Lung (tissue), 12 donors: ENCODE data around the gene PSAPL1. TPM values are rescaled to one million over a fixed set of nuclear protein-coding genes. Genes with fewer than 3 reads are reported as not detected.

ENCODE experiments used
- ATAC-seq: fragments of 200-7000 bp; cut with Tn5 transposase; one replicate; pipeline ENCODE4 v1.9.1; 2020; ENCODE audit warnings: moderate number of reproducible peaks; ENCODE audit not compliant: insufficient read depth, low FRiP score
- DNase-seq, 3 donors: peaks; one replicate each; pipeline ENCODE4 v3.0.0-alpha.2; 2013 to 2017
- H3K27ac ChIP-seq, 2 donors: one replicate each; pipeline ENCODE4 v1.5.1; 2013; ENCODE audit warnings: mild to moderate bottlenecking in 2 of 2, moderate library complexity in 2 of 2, control low read depth in 1 of 2, inconsistent platforms in 1 of 2, low read depth in 1 of 2, low read length in 1 of 2
- H3K27me3 ChIP-seq, 3 donors: one replicate each; pipeline ENCODE4 v1.5.1; 2013; ENCODE audit warnings: low read length in 2 of 3; ENCODE audit not compliant: control insufficient read depth in 3 of 3, insufficient read depth in 3 of 3
- H3K36me3 ChIP-seq, 4 donors: one replicate each; pipeline ENCODE4 v1.5.1; 2013; ENCODE audit warnings: low read length in 4 of 4, mild to moderate bottlenecking in 1 of 4, moderate library complexity in 1 of 4; ENCODE audit not compliant: control insufficient read depth in 4 of 4, insufficient read depth in 4 of 4
- H3K4me1 ChIP-seq, 5 donors: one replicate each; pipeline ENCODE4 v1.5.1; 2013; ENCODE audit warnings: low read length in 5 of 5, mild to moderate bottlenecking in 2 of 5, moderate library complexity in 1 of 5; ENCODE audit not compliant: control insufficient read depth in 5 of 5, insufficient read depth in 5 of 5
- H3K4me3 ChIP-seq: one replicate; pipeline ENCODE4 v1.5.1; 2013; ENCODE audit warnings: mild to moderate bottlenecking, control low read depth, moderate library complexity
- H3K9ac ChIP-seq, 2 donors: one replicate each; pipeline ENCODE4 v1.5.1; 2013; ENCODE audit warnings: low read length in 2 of 2, control low read depth in 1 of 2; ENCODE audit not compliant: insufficient read depth in 1 of 2
- H3K9me3 ChIP-seq, 4 donors: one replicate each; pipeline ENCODE4 v1.5.1; 2013; ENCODE audit warnings: low read length in 3 of 4, mild to moderate bottlenecking in 1 of 4, moderate library complexity in 1 of 4; ENCODE audit not compliant: control insufficient read depth in 4 of 4, insufficient read depth in 3 of 4
- CTCF ChIP-seq: IDR thresholded peaks from 2 replicates; pipeline ENCODE4 v1.5.1; 2012; ENCODE audit warnings: mild to moderate bottlenecking; ENCODE audit errors: control extremely low read depth, extremely low read depth
- WGBS, 2 donors: extraction: QIAGEN DNeasy Blood & Tissue Kit; methylation state at CpG; one replicate each; pipeline ENCODE4 v1.1.7; 2013; 5-methylcytosine and 5-hydroxymethylcytosine counted together
- polyA plus RNA-seq, 2 donors: library from polyadenylated mRNA; stranded (reverse); fragments of 200-250 nt; gene quantifications; one replicate each; pipeline ENCODE4 v1.2.1, GENCODE V29; 2013
- total RNA-seq, 2 donors: library from RNA; depleted of rRNA in 1 of 2; stranded (reverse); fragments of >200 nt in 1 of 2; gene quantifications; one replicate each; pipeline ENCODE4 v1.2.1, GENCODE V29; 2014 to 2021
- donor health status: control.
- donor health status: control.
- donor health status: Bipolar disorder and iron deficiency.
- donor health status: healthy.
- donor health status: DM: yes; HTN: yes; CAD: no.

Gene PSAPL1
- total and polyA plus RNA-seq, 4 donors, result 0.06 to 0.55 (median 0.24) TPM; not detected in 1

- ATAC-seq (no peak), DNase-seq (peak; percentile 39 to 48 (median 40))
- Histone ChIP-seq H3K4me3 (no peak overlapping the region), H3K36me3 (no peaks in the 10 kb centered on the region), H3K9me3 (peaks cover 0 to 2% (median 0%) of the 10 kb centered on the region in 4 donors), H3K27ac (no peak overlapping the region), H3K27me3 (no peaks in the 10 kb centered on the region), H3K4me1 (peaks cover 0 to 1% (median 0%) of the 10 kb centered on the region in 5 donors), H3K9ac (no peak overlapping the region)
- WGBS, 2 donors, result 76 to 82% methylated on average over 17 of the region's 17 CpGs
- no peak for TF ChIP-seq CTCF
Observed at GRCh38 chr4:7423801-7424552, 10.8 kb downstream of the PSAPL1 start.

DNA sequence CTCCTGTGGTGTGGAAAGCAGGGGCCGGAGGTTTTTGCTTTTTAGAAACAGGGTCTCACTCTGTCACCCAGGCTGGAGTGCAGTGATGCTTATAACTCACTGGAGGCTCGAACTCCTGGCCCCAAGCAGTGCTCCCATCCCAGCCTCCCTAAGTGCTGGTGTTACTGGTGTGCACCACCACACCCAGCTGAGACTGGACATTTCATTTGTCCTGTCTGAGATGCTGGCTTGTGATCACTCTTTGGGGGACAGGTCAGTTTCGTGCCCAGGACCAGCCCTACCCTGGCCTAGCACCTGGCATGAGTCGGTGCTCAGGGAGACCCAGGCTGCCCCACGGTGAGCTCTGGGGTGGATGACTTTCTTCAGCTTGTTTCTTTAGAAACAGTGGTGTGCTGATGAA, 11.3 kb downstream of the PSAPL1 start:
- peaks cover 0 to 4% (median 2%) of the 10 kb centered on the region in 4 donors for H3K9me3 ChIP-seq
- peaks cover 0 to 1% (median 0%) of the 10 kb centered on the region in 5 donors for H3K4me1 ChIP-seq
- no peak overlapping the region for H3K4me3 ChIP-seq
- no peak for TF ChIP-seq CTCF
- DNase-seq (no peak), ATAC-seq (no peak)
- 82 to 90% methylated on average over 5 of the region's 5 CpGs for WGBS, 2 donors
- no peak overlapping the region for H3K27ac ChIP-seq
- no peaks in the 10 kb centered on the region for H3K27me3 ChIP-seq
- no peaks in the 10 kb centered on the region for H3K36me3 ChIP-seq
- H3K9ac ChIP-seq, result no peak overlapping the region

DNA sequence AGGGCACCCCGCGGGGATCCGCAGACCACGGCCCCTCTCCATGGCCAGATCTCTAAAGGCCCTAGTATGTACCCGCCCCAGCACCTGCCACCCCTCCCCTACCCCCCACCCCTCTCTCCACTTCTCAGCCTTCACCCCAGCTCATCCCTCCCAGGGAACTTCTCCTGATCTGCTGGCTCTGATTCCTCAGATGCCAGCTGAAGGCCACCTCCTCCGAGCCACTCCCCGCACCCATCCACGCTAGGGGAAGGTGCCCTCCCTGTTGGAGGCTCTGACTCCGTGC, 11.9 kb downstream of the PSAPL1 start:
- peaks cover 0 to 1% (median 0%) of the 10 kb centered on the region in 5 donors for H3K4me1 ChIP-seq
- no peak overlapping the region for H3K27ac ChIP-seq
- ATAC-seq (no peak), DNase-seq (no peak)
- peaks cover 0 to 4% (median 2%) of the 10 kb centered on the region in 4 donors for H3K9me3 ChIP-seq
- no peak overlapping the region for H3K9ac ChIP-seq
- 94 to 95% methylated on average over 9 of the region's 9 CpGs for WGBS, 2 donors
- no peaks in the 10 kb centered on the region for H3K36me3 ChIP-seq
- H3K27me3 ChIP-seq, result no peaks in the 10 kb centered on the region
- no peak for TF ChIP-seq CTCF
- H3K4me3 ChIP-seq, result no peak overlapping the region
